ENCODE results near the gene PDE9A. TPM values are rescaled to one million over a fixed set of nuclear protein-coding genes. Genes with fewer than 3 reads are reported as not detected.

PDE9A gene
- total and polyA plus RNA-seq, 2 of the 4 experiments (the other 2 are of a cell fraction) = 0.89 to 0.90 TPM

GRCh38 chr21:42619166-42619565, 34.3 kb upstream of the PDE9A start:
- no peak overlapping the region for H3K9ac ChIP-seq (ENCODE audit: low read depth, low read length)
- dilution Hi-C loops (cut with HindIII; ENCODE audit: low sequenced_read_pairs, unreplicated experiment) = no loop called here
- no peak overlapping the region for H2BK5ac ChIP-seq (ENCODE audit: low read depth, low read length, poor library complexity, severe bottlenecking)
- H4K91ac ChIP-seq (ENCODE audit: insufficient read depth, low read depth, low read length) = no peak overlapping the region
- no peaks in the 10 kb centered on the region for H4K20me1 ChIP-seq (ENCODE audit: insufficient read depth, low read length)
- in situ Hi-C loops (cut with MboI; ENCODE audit: low sequenced_read_pairs) = no loop called here
- H3K18ac ChIP-seq (ENCODE audit: low read depth, low read length) = no peak overlapping the region
- BruUV-seq (replicated peaks) = no TSS peak
- H3K27me3 ChIP-seq (ENCODE audit: control insufficient read depth, insufficient read depth, low read length) = peaks cover 42% of the 10 kb centered on the region
- POLR2A ChIA-PET (ENCODE audit: unreplicated experiment) = no interaction called here
- intact Hi-C loops (cut with micrococcal nuclease) = no loop called here
- no peak overlapping the region for H3K4ac ChIP-seq (ENCODE audit: low read depth, low read length)
- DNase-seq (no peak), ATAC-seq (ENCODE audit: low read depth) (no peak)
- H3K36me3 ChIP-seq (ENCODE audit: control insufficient read depth, insufficient read depth, low read length) = no peaks in the 10 kb centered on the region
- no peak overlapping the region for H2AFZ ChIP-seq (replicated peaks; ENCODE audit: low read length, poor library complexity)
- H4K8ac ChIP-seq (ENCODE audit: low read depth in 2 of 2, low read length in 2 of 2) = no peak overlapping the region
- H2BK20ac ChIP-seq (ENCODE audit: low read depth, low read length) = no peak overlapping the region
- no peaks in the 10 kb centered on the region for H3K79me1 ChIP-seq (ENCODE audit: low read depth in 1 of 2, low read length in 2 of 2)
- H3K56ac ChIP-seq (ENCODE audit: extremely low read depth, insufficient read depth, low read length) = no peak overlapping the region
- 40% methylated on average over 1 of the region's 7 CpGs; no CpG with 5 or more reads in 1 of the 2 experiments for WGBS, 2 experiments (ENCODE audit: extremely low coverage in 2 of 2, insufficient read length in 1 of 2)
- no peaks in the 10 kb centered on the region for H3K9me1 ChIP-seq (ENCODE audit: insufficient read depth, low read length)
- TF ChIP-seq FOS (IDR thresholded peaks at IDR 0.05; ENCODE audit: low read depth, low read length) (no peak), MAFK (IDR thresholded peaks at IDR 0.05; ENCODE audit: low read depth, low read length) (no peak), ELK1 (IDR thresholded peaks at IDR 0.05; ENCODE audit: borderline replicate concordance, low read depth, low read length) (no peak), POLR2A (IDR thresholded peaks at IDR 0.05; ENCODE audit: low read depth, low read length) (no peak), USF2 (IDR thresholded peaks at IDR 0.05; ENCODE audit: low read depth, low read length) (no peak), RFX5 (IDR thresholded peaks at IDR 0.05; ENCODE audit: low read depth, low read length) (no peak), RCOR1 (IDR thresholded peaks at IDR 0.05; ENCODE audit: insufficient replicate concordance, low read length) (no peak), CHD1 (IDR thresholded peaks at IDR 0.05; ENCODE audit: low read depth, low read length) (no peak)
- CTCF ChIA-PET = no interaction called here
- no peak overlapping the region for H2AK5ac ChIP-seq (ENCODE audit: low read depth, low read length)
- H3K4me1 ChIP-seq (ENCODE audit: control insufficient read depth, insufficient read depth, low read length) = no peaks in the 10 kb centered on the region
- no peaks in the 10 kb centered on the region for H3K9me3 ChIP-seq (ENCODE audit: control insufficient read depth, insufficient read depth, low read length)
- H3K4me2 ChIP-seq (ENCODE audit: low read depth, low read length) = no peak overlapping the region
- no peak overlapping the region for H3K14ac ChIP-seq (replicated peaks; ENCODE audit: low read depth, low read length)
- H2BK120ac ChIP-seq (ENCODE audit: low read depth, low read length) = no peak overlapping the region
- H3K4me3 ChIP-seq (ENCODE audit: insufficient read depth, low read depth, low read length) = no peak overlapping the region
- H3K27ac ChIP-seq (ENCODE audit: insufficient read depth, low read length) = no peak overlapping the region
- no peak overlapping the region for H3K23ac ChIP-seq (ENCODE audit: low read depth, low read length)
- H2BK15ac ChIP-seq (ENCODE audit: low read depth, low read length) = no peak overlapping the region
- no peak overlapping the region for H2AK9ac ChIP-seq (replicated peaks; ENCODE audit: low read depth, low read length, poor library complexity)
- no peak overlapping the region for H4K5ac ChIP-seq (ENCODE audit: low read depth, low read length)
